ENCODE results near the gene USP7.

The USP7 gene

DNA sequence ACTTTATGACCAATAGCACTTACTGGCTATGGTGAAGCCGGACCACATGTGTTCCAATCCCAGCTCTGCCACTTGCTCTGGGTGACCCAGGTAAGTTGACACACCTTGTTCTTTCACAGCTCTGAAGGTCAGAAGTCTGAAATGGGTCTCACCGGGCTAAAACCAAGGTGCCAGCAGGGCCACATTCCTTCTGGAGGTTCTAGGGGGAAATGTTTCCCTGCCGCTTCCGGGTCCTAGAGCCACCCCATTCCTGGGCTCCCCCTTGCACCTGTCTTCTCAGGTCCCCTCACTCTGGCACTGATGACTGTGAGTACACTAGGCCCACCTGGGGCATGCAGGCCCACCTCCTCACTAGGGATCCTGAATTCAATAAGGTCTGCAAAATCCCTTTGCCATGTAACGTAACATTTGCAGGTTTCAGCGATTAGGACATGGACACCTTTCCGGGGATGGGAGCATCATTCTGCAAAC lies 11.4 kb downstream of the USP7 start:
- intact Hi-C loops (cut with micrococcal nuclease): no loop called here
- no peaks in the 10 kb centered on the region for H3K27me3 Mint-ChIP-seq
- H3K27ac Mint-ChIP-seq: no peak overlapping the region
- peaks cover 75% of the 10 kb centered on the region for H3K4me1 Mint-ChIP-seq (ENCODE audit: low read depth)
- H3K9me3 Mint-ChIP-seq: no peaks in the 10 kb centered on the region
- no peak overlapping the region for H3K4me3 Mint-ChIP-seq
- H3K36me3 Mint-ChIP-seq (ENCODE audit: low read depth): peaks cover 14% of the 10 kb centered on the region

DNA sequence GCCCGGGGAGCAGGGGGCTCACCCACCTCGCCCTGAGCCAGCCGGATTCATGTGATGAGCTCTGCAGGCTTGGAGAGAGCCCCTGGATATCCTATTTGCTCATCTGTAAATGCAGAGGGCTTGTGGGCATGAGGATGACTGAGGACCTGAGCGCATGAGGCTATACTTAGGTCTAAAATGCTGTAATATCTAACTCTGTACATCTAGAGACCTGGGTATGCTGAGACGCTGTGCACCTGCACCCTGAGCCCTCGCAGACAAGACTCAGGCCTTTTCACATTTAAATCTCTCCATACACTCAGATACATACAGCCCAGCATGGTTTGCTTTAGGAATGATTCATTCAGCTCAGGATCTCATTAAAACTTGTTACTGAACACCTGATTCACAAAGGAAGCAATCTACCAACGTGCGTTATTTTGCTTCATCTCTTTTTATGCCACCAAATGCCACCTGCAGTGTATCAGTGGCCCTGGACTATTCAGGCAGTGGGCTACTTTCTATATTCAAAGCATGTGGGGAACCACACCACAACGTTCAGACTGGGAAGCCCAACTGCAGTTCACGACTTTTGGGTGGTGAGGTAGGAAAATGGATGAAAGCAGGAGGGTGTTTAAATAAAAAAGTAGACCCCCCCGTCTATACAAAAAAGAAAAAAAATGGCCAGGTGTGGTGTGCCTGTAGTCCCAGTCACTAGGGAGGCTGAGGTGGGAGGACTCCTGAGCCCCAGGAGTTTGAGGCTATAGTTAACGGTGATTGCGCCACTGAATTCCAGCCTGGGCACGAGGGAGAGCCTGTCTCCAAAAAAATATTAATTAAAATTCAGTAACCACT lies 12.0 kb downstream of the USP7 start:
- Mint-ChIP-seq H3K4me1 (ENCODE audit: low read depth) (peaks cover 73% of the 10 kb centered on the region), H3K9me3 (no peaks in the 10 kb centered on the region), H3K4me3 (no peak overlapping the region), H3K27me3 (no peaks in the 10 kb centered on the region), H3K36me3 (ENCODE audit: low read depth) (peaks cover 14% of the 10 kb centered on the region), H3K27ac (no peak overlapping the region)
- intact Hi-C loops (cut with micrococcal nuclease): no loop called here

DNA sequence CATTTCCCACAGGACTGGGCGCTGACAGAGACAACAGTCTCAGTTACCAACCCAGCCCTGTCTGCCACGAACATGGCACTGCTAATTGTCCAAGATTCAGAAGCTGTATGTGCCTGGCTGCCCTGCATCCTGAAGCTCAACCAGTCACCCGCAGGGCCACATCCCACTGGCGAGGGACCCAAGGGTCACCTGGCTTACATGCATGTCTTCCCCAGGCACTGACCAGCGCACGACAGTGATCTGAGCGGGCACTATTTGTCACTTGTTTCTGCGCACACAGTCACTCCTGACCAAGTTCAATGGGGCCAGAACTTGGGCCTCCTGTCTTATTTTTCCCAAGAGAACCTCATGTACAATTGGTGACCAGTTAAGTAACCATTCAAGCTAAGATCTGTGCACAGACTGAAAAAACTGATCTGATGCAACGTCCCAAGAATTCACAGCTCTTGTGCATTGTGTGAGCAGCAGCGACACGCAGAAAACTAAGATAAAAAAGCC lies 13.1 kb downstream of the USP7 start:
- no peaks in the 10 kb centered on the region for H3K9me3 Mint-ChIP-seq
- H3K27ac Mint-ChIP-seq: no peak overlapping the region
- no peaks in the 10 kb centered on the region for H3K27me3 Mint-ChIP-seq
- no peak overlapping the region for H3K4me3 Mint-ChIP-seq
- intact Hi-C loops (cut with micrococcal nuclease): no loop called here
- H3K36me3 Mint-ChIP-seq (ENCODE audit: low read depth): peaks cover 14% of the 10 kb centered on the region
- H3K4me1 Mint-ChIP-seq (ENCODE audit: low read depth): peaks cover 73% of the 10 kb centered on the region

DNA sequence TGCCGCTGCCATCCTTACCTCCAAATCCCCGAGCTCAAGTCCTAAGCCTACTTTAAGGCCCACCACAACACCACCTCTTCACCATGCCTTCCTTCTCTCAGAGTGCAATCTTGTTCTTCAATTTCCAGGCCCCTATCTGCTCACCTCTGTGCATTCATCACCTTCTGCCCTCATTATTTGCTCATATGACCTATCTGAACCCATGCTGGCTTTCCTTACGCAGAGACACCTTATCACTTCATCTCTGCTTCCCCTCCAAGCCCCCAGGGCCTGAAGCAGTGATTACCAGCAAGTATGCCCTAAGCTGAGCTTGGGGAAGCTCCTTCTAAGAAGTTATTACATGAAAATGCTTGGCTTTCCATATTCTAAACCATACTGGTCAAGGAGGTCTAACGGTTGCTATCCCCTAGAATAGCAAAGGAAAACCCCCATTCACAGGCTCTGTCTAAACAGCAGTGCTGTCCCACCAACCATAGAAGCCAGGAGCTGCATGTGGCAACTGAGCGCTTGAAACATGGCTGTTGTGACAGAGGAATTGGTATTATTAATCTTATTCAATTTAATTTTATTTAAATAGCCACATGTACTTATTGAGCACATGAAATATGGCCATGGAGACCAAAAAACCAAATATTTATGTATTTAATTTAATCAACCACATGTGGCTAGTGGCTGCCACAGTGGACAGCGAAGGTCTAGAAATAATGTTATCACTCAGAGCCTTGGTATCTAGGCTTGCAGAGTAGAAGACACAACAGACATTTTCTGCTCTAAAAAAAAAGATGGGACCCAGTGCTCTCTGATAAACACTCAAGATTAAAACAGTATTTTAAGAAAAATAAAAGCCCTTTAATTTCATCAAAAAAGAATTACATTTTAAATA lies 13.9 kb downstream of the USP7 start:
- Mint-ChIP-seq H3K27ac (no peak overlapping the region), H3K4me3 (no peak overlapping the region)

DNA sequence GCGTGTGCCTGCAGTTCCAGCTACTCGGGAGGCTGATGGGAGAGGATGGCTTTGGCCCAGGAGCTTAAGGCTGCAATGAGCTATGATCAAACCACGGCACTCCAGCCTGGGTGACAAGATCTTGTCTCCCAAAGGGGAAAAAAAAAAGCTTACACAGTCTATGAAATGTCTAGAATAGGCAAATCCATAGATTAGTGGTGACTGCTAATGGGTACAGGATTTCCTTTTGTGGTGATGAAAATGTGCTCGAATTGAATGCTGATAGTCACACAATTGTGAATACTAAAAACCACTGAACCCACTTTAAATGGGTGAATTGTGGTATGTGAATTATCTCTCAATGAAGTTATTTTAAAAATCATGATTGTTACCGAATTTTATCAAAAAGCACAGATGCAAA lies 14.9 kb downstream of the USP7 start:
- H3K27me3 Mint-ChIP-seq: no peaks in the 10 kb centered on the region
- peaks cover 82% of the 10 kb centered on the region for H3K4me1 Mint-ChIP-seq (ENCODE audit: low read depth)
- no peak overlapping the region for H3K4me3 Mint-ChIP-seq
- H3K9me3 Mint-ChIP-seq: no peaks in the 10 kb centered on the region
- H3K27ac Mint-ChIP-seq: no peak overlapping the region
- intact Hi-C loops (cut with micrococcal nuclease): no loop called here
- H3K36me3 Mint-ChIP-seq (ENCODE audit: low read depth): peaks cover 14% of the 10 kb centered on the region

More for the DNA sequence above, 13.9 kb downstream of the USP7 start:
- H3K27me3 Mint-ChIP-seq: no peaks in the 10 kb centered on the region
- intact Hi-C loops (cut with micrococcal nuclease): no loop called here
- peaks cover 74% of the 10 kb centered on the region for H3K4me1 Mint-ChIP-seq (ENCODE audit: low read depth)
- H3K9me3 Mint-ChIP-seq: no peaks in the 10 kb centered on the region
- peaks cover 14% of the 10 kb centered on the region for H3K36me3 Mint-ChIP-seq (ENCODE audit: low read depth)

DNA sequence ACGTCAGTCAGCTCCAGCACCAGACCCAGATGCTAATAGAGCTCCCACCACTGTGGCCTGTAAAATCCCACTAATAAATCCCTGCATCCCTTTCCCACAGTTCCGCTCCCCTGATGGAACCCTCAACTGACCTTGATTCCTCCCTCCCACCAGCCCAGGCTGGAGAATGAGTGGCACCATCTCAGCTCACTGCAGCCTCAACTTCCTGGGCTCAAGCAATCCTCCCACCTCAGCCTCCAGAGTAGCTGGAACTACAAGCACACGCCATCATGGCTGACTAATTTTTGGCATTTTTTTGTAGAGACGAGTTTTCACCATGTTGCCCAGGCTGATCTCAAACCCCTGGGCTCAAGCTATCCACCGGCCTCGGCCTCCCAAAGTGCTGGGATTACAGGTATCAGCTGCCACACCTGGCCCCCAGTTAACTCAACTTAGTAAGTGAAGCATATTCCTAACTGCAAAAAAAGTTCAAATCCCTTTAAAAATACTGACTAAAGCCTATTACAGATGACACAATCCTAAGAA lies 15.6 kb downstream of the USP7 start:
- Mint-ChIP-seq H3K27ac (no peak overlapping the region), H3K9me3 (no peaks in the 10 kb centered on the region), H3K36me3 (ENCODE audit: low read depth) (peaks cover 10% of the 10 kb centered on the region), H3K4me1 (ENCODE audit: low read depth) (peaks cover 85% of the 10 kb centered on the region), H3K27me3 (no peaks in the 10 kb centered on the region), H3K4me3 (peak overlapping the region; percentile 39)
- intact Hi-C loops (cut with micrococcal nuclease): no loop called here

DNA sequence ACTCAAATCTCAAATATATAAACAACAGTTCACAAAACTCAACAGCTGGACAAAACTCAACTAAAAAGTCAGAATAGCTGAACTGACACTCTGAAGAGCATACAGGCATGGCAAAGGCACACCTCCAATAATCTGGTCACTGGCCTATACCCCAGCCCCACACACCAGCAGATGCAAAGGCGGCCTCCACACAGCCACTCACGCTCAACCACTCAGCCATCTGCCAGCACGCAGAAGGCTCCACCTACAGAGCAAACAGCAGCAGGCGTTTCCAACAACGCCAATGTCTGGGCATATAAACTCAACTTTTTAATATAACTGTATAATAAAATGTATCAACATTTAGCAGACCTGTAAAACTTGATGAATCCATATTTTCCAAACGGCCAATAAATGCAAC lies 17.2 kb downstream of the USP7 start:
- no peak overlapping the region for H3K4me3 Mint-ChIP-seq
- H3K9me3 Mint-ChIP-seq: no peaks in the 10 kb centered on the region
- no peak overlapping the region for H3K27ac Mint-ChIP-seq

DNA sequence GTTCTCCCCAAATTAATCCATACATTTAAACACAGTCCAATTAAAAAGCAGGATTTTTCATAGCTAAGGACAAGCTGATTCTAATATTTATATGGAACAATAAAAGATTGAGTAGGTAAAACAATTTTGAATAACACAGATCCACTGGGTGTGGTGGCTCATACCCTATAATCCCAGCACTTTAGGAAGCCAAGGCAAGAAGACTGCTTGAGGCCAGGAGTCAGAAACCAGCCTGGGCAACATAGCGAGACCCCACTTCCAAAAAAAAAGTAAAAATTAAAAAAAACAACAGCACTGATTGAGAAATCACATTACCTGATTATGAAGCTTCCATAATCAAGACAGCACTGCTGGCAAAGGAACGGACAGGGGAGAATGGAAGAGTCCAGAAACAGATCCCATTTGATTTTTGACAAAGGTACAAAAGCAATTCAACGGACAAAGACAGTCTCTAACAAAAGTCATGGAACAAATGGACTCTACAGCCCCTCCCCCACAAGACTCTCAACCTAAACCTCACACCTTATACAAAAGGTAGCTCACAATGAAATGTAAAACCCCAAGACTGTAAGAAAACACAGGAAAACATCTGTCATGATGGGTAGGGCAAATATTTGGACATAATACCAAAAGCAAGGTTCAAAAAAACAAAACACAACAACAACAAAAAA lies 17.9 kb downstream of the USP7 start:
- intact Hi-C loops (cut with micrococcal nuclease): no loop called here
- Mint-ChIP-seq H3K9me3 (no peaks in the 10 kb centered on the region), H3K4me3 (no peak overlapping the region), H3K27me3 (no peaks in the 10 kb centered on the region), H3K4me1 (ENCODE audit: low read depth) (peaks cover 90% of the 10 kb centered on the region), H3K27ac (peak overlapping the region; percentile 88), H3K36me3 (ENCODE audit: low read depth) (no peaks in the 10 kb centered on the region)

More for the DNA sequence above, 17.2 kb downstream of the USP7 start:
- intact Hi-C loops (cut with micrococcal nuclease): no loop called here
- H3K4me1 Mint-ChIP-seq (ENCODE audit: low read depth): peaks cover 85% of the 10 kb centered on the region
- H3K36me3 Mint-ChIP-seq (ENCODE audit: low read depth): no peaks in the 10 kb centered on the region
- H3K27me3 Mint-ChIP-seq: no peaks in the 10 kb centered on the region

DNA sequence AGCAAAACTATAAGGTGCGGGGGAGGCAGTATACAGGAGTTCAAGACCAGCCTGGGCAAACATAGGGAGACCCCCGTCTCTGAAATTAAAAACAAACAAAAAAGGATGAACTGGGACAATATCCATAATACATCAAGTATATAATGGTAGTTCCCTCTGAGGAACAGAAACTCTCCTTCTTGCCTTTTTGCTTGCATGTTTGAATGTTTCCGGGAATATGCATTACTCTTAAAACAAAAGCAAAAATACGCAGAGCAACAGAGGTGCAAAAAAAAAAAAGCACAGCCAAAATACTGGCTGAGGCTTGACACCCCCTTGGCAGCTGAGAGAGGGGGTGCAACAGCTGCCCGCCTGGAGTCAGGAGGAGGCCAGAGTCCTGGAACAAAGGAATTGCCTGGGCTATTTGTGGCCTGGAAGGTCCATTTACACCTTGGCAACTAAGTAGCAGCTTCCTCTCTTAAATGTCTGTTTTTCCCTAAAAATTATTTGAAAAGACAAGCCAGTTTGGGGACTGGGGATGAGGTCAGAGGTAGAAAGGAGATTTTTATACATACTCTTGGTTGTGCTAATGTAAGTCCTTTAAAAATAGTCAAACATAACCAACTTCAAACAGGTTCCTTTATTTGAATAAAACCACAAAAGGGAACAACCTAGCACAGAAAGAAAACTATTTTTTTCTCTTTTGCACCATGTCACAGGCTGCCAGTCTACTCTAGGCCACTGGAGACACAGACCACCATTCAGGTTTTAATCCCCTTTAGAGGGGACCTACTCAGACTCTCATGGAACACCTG lies 19.5 kb downstream of the USP7 start:
- intact Hi-C loops (cut with micrococcal nuclease): no loop called here
- H3K27me3 Mint-ChIP-seq: no peaks in the 10 kb centered on the region
- no peaks in the 10 kb centered on the region for H3K9me3 Mint-ChIP-seq
- H3K4me1 Mint-ChIP-seq (ENCODE audit: low read depth): peaks cover 94% of the 10 kb centered on the region
- peak overlapping the region; percentile 77 for H3K4me3 Mint-ChIP-seq
- peak overlapping the region; percentile 88 for H3K27ac Mint-ChIP-seq
- H3K36me3 Mint-ChIP-seq (ENCODE audit: low read depth): no peaks in the 10 kb centered on the region

DNA sequence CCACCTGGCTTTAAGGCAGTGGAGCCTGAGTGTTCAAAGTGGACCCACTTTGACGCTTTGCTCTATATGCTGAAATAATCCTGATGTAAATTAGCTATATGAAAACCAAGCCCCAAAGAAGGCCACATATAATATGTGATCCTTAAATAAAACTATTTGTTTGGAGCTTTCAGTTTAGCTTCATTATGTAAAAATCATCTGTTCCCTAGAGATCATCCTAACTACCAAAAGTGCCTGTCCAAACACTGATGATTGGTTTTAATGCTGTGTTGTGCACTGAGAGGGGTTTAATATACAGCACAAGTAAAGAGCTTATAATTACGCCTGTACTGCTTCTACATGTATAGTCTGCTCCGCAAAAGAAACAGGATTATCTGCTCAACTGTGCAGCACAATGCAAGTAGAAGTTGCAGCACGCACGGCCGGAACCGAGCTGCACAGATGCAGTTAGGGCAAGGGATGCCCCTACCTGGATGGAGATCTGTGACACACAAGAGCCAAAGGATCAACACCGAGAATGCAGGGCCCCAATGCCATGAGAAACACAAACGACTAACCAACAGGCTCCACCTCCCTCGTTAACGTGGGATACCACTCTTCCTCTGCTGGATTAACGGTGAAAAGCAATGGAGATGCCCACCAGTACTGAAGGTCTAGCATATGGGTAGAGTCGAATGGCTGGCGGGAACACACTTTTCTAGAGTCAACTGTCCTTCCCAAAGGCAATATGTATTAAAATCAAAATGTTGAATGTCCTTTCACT lies 20.5 kb downstream of the USP7 start:
- no peaks in the 10 kb centered on the region for H3K9me3 Mint-ChIP-seq
- H3K36me3 Mint-ChIP-seq (ENCODE audit: low read depth): no peaks in the 10 kb centered on the region
- intact Hi-C loops (cut with micrococcal nuclease): no loop called here
- H3K4me3 Mint-ChIP-seq: no peak overlapping the region
- peaks cover 96% of the 10 kb centered on the region for H3K4me1 Mint-ChIP-seq (ENCODE audit: low read depth)
- H3K27ac Mint-ChIP-seq: peak overlapping the region; percentile 88
- H3K27me3 Mint-ChIP-seq: no peaks in the 10 kb centered on the region

DNA sequence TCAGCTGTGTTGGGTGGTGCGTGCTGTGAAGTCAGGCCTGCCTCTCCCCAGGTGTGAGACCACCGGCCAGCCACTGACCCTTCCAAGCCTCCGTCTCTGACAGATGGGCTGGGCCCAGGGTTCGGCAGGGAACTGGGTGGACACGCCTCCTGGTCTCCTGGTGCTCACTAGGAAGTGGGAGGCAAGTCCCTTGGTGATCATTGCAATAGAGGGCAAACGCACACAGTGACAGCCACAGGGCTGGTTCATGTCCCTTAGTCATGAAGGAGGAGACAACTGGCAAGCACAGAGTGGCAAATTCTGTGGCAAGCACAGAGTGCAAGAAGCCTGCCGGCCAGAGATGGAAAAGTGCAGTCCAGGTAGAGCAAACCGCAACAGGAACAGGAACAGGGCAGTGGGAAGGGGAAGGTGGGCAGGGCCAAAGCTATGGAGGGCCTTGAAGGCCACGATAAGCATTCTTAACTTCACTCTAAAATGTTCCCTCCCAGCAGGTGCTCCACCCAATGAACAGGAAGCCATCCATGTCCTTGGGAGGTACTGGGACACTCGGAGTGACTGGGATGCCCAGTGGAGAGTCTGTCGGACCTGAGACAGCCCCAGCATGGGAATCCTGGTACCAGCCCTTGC lies 21.9 kb downstream of the USP7 start:
- no peak overlapping the region for H3K4me3 Mint-ChIP-seq

DNA sequence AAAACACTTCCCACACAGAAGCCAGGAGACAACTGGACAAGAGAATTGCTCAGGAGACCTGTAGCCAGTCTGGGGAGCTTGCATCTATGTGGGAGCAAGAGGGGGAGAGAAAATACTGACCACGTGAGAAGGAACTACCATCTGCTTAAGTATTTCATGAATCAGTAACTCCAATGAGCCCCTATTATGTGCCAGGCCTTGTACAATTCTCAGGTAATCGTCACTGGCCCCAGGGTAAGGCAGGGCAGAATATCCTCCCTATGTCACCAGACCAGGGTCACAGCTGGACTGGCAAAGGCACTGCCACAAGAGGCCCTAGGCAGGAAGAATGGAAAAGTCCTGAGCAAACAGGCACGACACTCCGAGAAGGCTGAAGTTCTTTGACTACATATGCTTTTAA lies 25.9 kb downstream of the USP7 start:
- no peak overlapping the region for H3K4me3 Mint-ChIP-seq
- no peaks in the 10 kb centered on the region for H3K9me3 Mint-ChIP-seq
- H3K27ac Mint-ChIP-seq: no peak overlapping the region
- H3K27me3 Mint-ChIP-seq: no peaks in the 10 kb centered on the region
- H3K4me1 Mint-ChIP-seq (ENCODE audit: low read depth): peaks cover 77% of the 10 kb centered on the region
- H3K36me3 Mint-ChIP-seq (ENCODE audit: low read depth): no peaks in the 10 kb centered on the region
- intact Hi-C loops (cut with micrococcal nuclease): no loop called here

More for the DNA sequence above, 21.9 kb downstream of the USP7 start:
- intact Hi-C loops (cut with micrococcal nuclease): no loop called here
- peaks cover 94% of the 10 kb centered on the region for H3K4me1 Mint-ChIP-seq (ENCODE audit: low read depth)
- peak overlapping the region; percentile 59 for H3K27ac Mint-ChIP-seq
- no peaks in the 10 kb centered on the region for H3K9me3 Mint-ChIP-seq
- no peaks in the 10 kb centered on the region for H3K27me3 Mint-ChIP-seq
- no peaks in the 10 kb centered on the region for H3K36me3 Mint-ChIP-seq (ENCODE audit: low read depth)

All from dendritic cell treated with granulocyte-macrophage colony-stimulating factor and Interleukin-4, amounts not matched to agents 40 ng/mL and 50 ng/mL, for 4 days (primary cell).